ENCODE measurements around the gene SUGCT.

The SUGCT gene

DNA sequence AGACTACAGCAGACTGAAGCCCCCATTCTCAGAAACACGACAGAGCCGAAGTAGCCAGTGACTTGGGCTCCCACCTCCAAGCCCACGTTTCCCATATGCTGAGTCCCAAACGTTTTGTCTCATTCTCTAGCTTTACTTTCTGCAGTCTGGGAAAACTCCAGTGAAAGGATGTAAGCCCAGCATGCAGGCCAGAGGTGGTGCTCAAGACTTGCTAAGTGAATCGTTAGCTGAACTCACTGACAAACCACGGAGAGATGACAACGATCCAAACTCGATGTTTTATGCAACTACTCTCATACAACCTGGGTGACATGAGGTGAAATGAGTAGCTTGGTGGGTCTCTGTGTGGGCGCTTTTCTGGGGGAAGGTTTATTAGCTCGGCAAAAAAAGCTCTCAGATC, 731.8 kb downstream of the SUGCT start:
- Histone ChIP-seq H3F3A (ENCODE audit: low read depth) (no peaks in the 10 kb centered on the region), H3K9me3 (ENCODE audit: insufficient read depth, low read depth, low read length) (no peaks in the 10 kb centered on the region), H3K27me3 (ENCODE audit: insufficient read depth, low read length, poor library complexity, severe bottlenecking) (no peaks in the 10 kb centered on the region), H3K4me2 (ENCODE audit: low read depth, low read length, poor library complexity, severe bottlenecking) (no peak overlapping the region), H3K9me2 (replicated peaks; ENCODE audit: low read depth, low read length) (no peaks in the 10 kb centered on the region), H3K9ac (ENCODE audit: low read depth, low read length, poor library complexity, severe bottlenecking) (no peak overlapping the region), H3K4me1 (ENCODE audit: insufficient read depth, low read length, poor library complexity, severe bottlenecking) (no peaks in the 10 kb centered on the region), H2AFZ (ENCODE audit: low read length) (no peak overlapping the region), H4K20me1 (ENCODE audit: insufficient read depth, low read length, poor library complexity, severe bottlenecking) (no peaks in the 10 kb centered on the region), H3K36me3 (ENCODE audit: insufficient read depth, low read length) (no peaks in the 10 kb centered on the region), H3K4me3 (ENCODE audit: low read length, poor library complexity, severe bottlenecking) (no peak overlapping the region), H3K79me2 (ENCODE audit: insufficient read depth, low read length) (no peaks in the 10 kb centered on the region)
- TF ChIP-seq EZH2phosphoT487 (IDR thresholded peaks at IDR 0.05; ENCODE audit: borderline replicate concordance): no peak
- TF ChIP-seq, protein P1, sequence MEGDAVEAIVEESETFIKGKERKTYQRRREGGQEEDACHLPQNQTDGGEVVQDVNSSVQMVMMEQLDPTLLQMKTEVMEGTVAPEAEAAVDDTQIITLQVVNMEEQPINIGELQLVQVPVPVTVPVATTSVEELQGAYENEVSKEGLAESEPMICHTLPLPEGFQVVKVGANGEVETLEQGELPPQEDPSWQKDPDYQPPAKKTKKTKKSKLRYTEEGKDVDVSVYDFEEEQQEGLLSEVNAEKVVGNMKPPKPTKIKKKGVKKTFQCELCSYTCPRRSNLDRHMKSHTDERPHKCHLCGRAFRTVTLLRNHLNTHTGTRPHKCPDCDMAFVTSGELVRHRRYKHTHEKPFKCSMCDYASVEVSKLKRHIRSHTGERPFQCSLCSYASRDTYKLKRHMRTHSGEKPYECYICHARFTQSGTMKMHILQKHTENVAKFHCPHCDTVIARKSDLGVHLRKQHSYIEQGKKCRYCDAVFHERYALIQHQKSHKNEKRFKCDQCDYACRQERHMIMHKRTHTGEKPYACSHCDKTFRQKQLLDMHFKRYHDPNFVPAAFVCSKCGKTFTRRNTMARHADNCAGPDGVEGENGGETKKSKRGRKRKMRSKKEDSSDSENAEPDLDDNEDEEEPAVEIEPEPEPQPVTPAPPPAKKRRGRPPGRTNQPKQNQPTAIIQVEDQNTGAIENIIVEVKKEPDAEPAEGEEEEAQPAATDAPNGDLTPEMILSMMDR (conservative IDR thresholded peaks at IDR 0.05; ENCODE audit: low read length): no peak

DNA sequence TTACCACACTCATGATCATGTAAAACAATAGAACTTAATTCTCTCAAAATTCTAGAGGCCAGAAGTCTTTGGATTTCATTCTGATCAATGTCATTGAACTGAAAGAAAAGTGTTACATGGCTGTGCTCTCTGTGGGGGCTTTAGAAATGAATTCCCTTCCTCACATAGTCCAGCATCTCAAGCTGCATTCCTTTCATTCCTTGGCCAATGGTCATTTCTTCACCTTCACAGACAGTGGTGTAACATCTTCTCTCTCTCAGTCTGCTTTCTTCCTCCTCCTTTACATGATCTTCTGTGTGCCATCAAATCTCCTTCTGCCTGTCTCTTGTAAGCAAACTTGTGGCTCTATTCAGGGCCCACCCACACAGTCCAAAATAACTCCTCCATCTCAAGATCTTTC, 735.3 kb downstream of the SUGCT start:
- Histone ChIP-seq H3K9ac (ENCODE audit: low read depth, low read length, poor library complexity, severe bottlenecking) (no peak overlapping the region), H2AFZ (ENCODE audit: low read length) (no peak overlapping the region)
- no peak for TF ChIP-seq EZH2phosphoT487 (IDR thresholded peaks at IDR 0.05; ENCODE audit: borderline replicate concordance)
- TF ChIP-seq, protein P1 (conservative IDR thresholded peaks at IDR 0.05; ENCODE audit: low read length): no peak

DNA sequence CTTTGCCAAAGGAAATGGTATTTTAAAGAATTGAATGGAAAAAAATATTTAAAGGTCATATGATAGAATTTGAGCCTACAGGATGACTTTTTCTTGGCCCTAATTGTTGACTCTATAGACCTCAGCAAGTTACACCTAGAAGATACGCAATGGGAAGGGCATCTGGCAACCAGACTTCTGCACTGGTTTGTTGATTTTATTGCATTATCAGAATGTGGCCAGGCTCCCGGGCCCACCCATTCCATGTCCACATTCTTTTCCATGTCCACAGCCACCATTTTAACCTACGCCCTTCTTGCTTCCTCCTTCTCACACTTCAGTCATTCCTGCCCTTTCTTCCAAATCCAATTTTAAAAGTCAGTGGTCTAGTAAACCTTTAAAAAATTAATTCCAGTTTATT, 738.4 kb downstream of the SUGCT start:
- H3K9me3 ChIP-seq (ENCODE audit: insufficient read depth, low read depth, low read length): 0 out of 2 replicates have a peak, but pooled peaks cover 3% of the 10 kb centered on the region
- no peaks in the 10 kb centered on the region for H3F3A ChIP-seq (ENCODE audit: low read depth)
- TF ChIP-seq, protein P1 (conservative IDR thresholded peaks at IDR 0.05; ENCODE audit: low read length): no peak
- TF ChIP-seq EZH2phosphoT487 (IDR thresholded peaks at IDR 0.05; ENCODE audit: borderline replicate concordance): no peak
- no peak overlapping the region for H2AFZ ChIP-seq (ENCODE audit: low read length)
- no peak overlapping the region for H3K4me2 ChIP-seq (ENCODE audit: low read depth, low read length, poor library complexity, severe bottlenecking)
- H3K36me3 ChIP-seq (ENCODE audit: insufficient read depth, low read length): no peaks in the 10 kb centered on the region
- no peaks in the 10 kb centered on the region for H3K27me3 ChIP-seq (ENCODE audit: insufficient read depth, low read length, poor library complexity, severe bottlenecking)
- H3K4me1 ChIP-seq (ENCODE audit: insufficient read depth, low read length, poor library complexity, severe bottlenecking): no peaks in the 10 kb centered on the region
- no peaks in the 10 kb centered on the region for H3K79me2 ChIP-seq (ENCODE audit: insufficient read depth, low read length)
- no peaks in the 10 kb centered on the region for H3K9me2 ChIP-seq (replicated peaks; ENCODE audit: low read depth, low read length)
- H3K4me3 ChIP-seq (ENCODE audit: low read length, poor library complexity, severe bottlenecking): no peak overlapping the region
- no peak overlapping the region for H3K9ac ChIP-seq (ENCODE audit: low read depth, low read length, poor library complexity, severe bottlenecking)
- H4K20me1 ChIP-seq (ENCODE audit: insufficient read depth, low read length, poor library complexity, severe bottlenecking): no peaks in the 10 kb centered on the region

More for the DNA sequence above, 735.3 kb downstream of the SUGCT start:
- no peaks in the 10 kb centered on the region for H3F3A ChIP-seq (ENCODE audit: low read depth)
- no peaks in the 10 kb centered on the region for H3K79me2 ChIP-seq (ENCODE audit: insufficient read depth, low read length)
- no peaks in the 10 kb centered on the region for H3K9me3 ChIP-seq (ENCODE audit: insufficient read depth, low read depth, low read length)
- no peaks in the 10 kb centered on the region for H3K36me3 ChIP-seq (ENCODE audit: insufficient read depth, low read length)
- no peak overlapping the region for H3K4me3 ChIP-seq (ENCODE audit: low read length, poor library complexity, severe bottlenecking)
- no peak overlapping the region for H3K4me2 ChIP-seq (ENCODE audit: low read depth, low read length, poor library complexity, severe bottlenecking)
- no peaks in the 10 kb centered on the region for H4K20me1 ChIP-seq (ENCODE audit: insufficient read depth, low read length, poor library complexity, severe bottlenecking)
- H3K4me1 ChIP-seq (ENCODE audit: insufficient read depth, low read length, poor library complexity, severe bottlenecking): no peaks in the 10 kb centered on the region
- H3K9me2 ChIP-seq (replicated peaks; ENCODE audit: low read depth, low read length): no peaks in the 10 kb centered on the region
- H3K27me3 ChIP-seq (ENCODE audit: insufficient read depth, low read length, poor library complexity, severe bottlenecking): no peaks in the 10 kb centered on the region
